Gastroesophageal sphincter (tissue), 3 donors: ENCODE results near the gene IGF2BP1.

Experiments
- EP300 ChIP-seq: sonication (generic); formaldehyde crosslinking; IDR thresholded peaks from one replicate; pipeline ENCODE4 v1.6.1; 2017; ENCODE audit warnings: antibody characterized with exemption, mild to moderate bottlenecking
- POLR2A ChIP-seq, 2 donors: fragments of 450-650 bp; IDR thresholded peaks; one replicate each; pipeline ENCODE4 v1.6.1; 2017; ENCODE audit warnings: antibody characterized with exemption in 2 of 2, mild to moderate bottlenecking in 2 of 2, moderate library complexity in 1 of 2
- POLR2AphosphoS5 ChIP-seq: sonication (generic); formaldehyde crosslinking; IDR thresholded peaks from one replicate; pipeline ENCODE4 v1.6.1; 2017; ENCODE audit warnings: antibody characterized with exemption
- TF ChIP-seq, protein P1 (sequence below), 4 experiments: fragments of 200-600 bp in 2 of 4; fragments of 450-650 bp in 2 of 4; sonication (generic) in 1 of 4; IDR thresholded peaks; one replicate each; pipeline ENCODE4 v1.5.1; 2017 to 2019; ENCODE audit warnings: antibody characterized with exemption in 4 of 4, mild to moderate bottlenecking in 2 of 4, moderate library complexity in 2 of 4

DNA sequence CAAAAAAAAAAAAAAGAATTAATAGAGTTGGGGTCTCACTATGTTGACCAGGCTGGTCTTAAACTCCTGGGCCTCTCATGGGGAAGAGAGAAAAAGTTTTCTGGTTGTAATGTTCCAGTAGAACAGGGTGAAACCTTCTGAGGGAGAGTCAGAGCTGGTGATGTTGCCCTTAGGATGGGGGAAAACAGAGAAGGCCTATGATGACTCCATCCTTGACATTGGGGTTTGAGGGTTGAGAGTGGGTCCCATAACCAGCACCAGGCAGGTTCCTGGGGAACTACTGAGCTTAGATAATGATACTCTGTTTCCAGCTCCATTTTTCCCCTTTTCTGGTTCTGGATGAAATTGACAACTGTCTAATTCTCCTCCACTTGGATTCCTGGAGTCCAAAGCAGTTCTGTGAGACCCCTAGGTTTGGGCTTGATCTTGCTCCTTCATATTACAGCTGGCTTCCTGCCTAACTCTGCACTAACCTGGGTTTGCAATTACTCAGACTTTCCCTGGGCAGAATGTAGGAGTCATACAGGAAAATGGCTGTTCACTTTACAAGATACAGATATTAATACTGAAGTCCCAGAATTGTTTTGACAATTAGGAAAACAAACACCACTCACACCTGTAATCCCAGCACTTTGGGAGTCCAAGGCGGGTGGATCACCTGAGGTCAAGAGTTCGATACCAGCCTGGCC is 72.5 kb downstream of the IGF2BP1 start:
- TF ChIP-seq, protein P1, sequence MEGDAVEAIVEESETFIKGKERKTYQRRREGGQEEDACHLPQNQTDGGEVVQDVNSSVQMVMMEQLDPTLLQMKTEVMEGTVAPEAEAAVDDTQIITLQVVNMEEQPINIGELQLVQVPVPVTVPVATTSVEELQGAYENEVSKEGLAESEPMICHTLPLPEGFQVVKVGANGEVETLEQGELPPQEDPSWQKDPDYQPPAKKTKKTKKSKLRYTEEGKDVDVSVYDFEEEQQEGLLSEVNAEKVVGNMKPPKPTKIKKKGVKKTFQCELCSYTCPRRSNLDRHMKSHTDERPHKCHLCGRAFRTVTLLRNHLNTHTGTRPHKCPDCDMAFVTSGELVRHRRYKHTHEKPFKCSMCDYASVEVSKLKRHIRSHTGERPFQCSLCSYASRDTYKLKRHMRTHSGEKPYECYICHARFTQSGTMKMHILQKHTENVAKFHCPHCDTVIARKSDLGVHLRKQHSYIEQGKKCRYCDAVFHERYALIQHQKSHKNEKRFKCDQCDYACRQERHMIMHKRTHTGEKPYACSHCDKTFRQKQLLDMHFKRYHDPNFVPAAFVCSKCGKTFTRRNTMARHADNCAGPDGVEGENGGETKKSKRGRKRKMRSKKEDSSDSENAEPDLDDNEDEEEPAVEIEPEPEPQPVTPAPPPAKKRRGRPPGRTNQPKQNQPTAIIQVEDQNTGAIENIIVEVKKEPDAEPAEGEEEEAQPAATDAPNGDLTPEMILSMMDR (IDR thresholded peaks at IDR 0.05): no peak
- TF ChIP-seq POLR2A (IDR thresholded peaks at IDR 0.05): no peak
- TF ChIP-seq POLR2AphosphoS5: no peak
- no peak for TF ChIP-seq EP300
